Measurements from ENCODE around the gene WDR1. TPM values are rescaled to one million over a fixed set of nuclear protein-coding genes. Genes with fewer than 3 reads are reported as not detected.
"Not testable (repeated sequence)": the region's sequence is repeated elsewhere in the genome, so short reads cannot be mapped to it uniquely, and the experiment has no call there.

WDR1 gene
- total RNA-seq, 4 donors from 2014 or later = 196 to 268 (median 246) TPM

- intact Hi-C loops (cut with DNase I; ENCODE audit: low total_unique reads) = no loop called here
- H3K4me3 ChIP-seq = no peak overlapping the region
- no peaks in the 10 kb centered on the region for H3K4me1 ChIP-seq
- H3K9me3 ChIP-seq = no peaks in the 10 kb centered on the region
- no peak overlapping the region for H3K27ac ChIP-seq
- WGBS, 2 donors (ENCODE audit: low coverage in 1 of 2) = 83% methylated on average over 5 of the region's 10 CpGs; no CpG with 5 or more reads in 1 of the 2 donors
- no peaks in the 10 kb centered on the region for H3K36me3 ChIP-seq
- H3K27me3 ChIP-seq = no peaks in the 10 kb centered on the region
- in situ Hi-C loops (cut with MboI; ENCODE audit: low pct_ligation_motif_present in 1 of 4, low pct_unique_long_range_greater_than_20kb in 1 of 4, low sequenced_read_pairs in 3 of 4) = no loop called here
- no peak for DNase-seq
- TF ChIP-seq POLR2A (IDR thresholded peaks at IDR 0.05) (no peak), EP300 (IDR thresholded peaks at IDR 0.05; ENCODE audit: low read depth) (no peak)
Observed at GRCh38 chr4:10131202-10131601, 14.6 kb upstream of the WDR1 start.

DNA sequence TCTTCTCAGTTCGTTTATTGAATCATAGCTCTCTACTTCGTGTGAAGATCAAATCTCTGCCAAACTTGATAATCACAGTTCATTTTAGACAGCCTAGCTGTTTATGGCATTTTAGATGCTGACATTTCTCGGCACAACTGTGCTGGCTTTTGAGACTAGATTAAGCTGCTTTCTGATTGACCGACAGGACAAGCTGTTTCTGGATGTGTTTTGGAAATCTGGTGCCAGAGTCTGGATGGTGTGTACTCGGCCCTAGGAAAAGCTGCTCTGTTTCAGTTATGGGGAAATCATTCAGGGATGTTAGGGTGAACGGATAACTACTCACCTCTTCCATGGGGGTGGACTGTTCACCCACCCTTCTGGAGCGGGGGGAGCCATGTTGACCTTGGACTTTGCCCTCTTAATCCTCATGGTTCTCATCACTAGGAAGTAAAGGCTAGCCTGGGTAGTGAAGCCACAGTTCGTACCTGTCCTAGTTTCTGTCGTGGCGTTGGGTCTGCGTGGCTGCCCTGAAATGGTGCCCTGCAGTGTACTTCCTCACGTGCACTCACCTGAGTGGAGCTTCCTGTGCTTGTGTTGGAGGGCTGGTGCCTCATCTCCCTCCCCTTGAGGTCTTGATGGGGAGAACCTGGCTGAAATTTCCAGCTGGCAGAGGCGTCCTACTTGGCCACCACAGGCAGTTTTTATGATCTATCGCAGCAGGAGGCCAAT is 13.7 kb upstream of the WDR1 start:
- 63 to 70% methylated on average over 5 to 14 of the region's 14 CpGs for WGBS, 2 donors (ENCODE audit: low coverage in 1 of 2)
- H3K36me3 ChIP-seq = no peaks in the 10 kb centered on the region
- H3K4me1 ChIP-seq = no peaks in the 10 kb centered on the region
- no peak for DNase-seq
- intact Hi-C loops (cut with DNase I; ENCODE audit: low total_unique reads) (no loop called here), in situ Hi-C loops (cut with MboI; ENCODE audit: low pct_ligation_motif_present in 1 of 4, low pct_unique_long_range_greater_than_20kb in 1 of 4, low sequenced_read_pairs in 3 of 4) (no loop called here)
- no peaks in the 10 kb centered on the region for H3K27me3 ChIP-seq
- H3K9me3 ChIP-seq = no peaks in the 10 kb centered on the region
- TF ChIP-seq POLR2A (IDR thresholded peaks at IDR 0.05) (no peak), POLR2AphosphoS5 (IDR thresholded peaks at IDR 0.05) (no peak), EP300 (IDR thresholded peaks at IDR 0.05; ENCODE audit: low read depth) (no peak)
- TF ChIP-seq, protein P1, sequence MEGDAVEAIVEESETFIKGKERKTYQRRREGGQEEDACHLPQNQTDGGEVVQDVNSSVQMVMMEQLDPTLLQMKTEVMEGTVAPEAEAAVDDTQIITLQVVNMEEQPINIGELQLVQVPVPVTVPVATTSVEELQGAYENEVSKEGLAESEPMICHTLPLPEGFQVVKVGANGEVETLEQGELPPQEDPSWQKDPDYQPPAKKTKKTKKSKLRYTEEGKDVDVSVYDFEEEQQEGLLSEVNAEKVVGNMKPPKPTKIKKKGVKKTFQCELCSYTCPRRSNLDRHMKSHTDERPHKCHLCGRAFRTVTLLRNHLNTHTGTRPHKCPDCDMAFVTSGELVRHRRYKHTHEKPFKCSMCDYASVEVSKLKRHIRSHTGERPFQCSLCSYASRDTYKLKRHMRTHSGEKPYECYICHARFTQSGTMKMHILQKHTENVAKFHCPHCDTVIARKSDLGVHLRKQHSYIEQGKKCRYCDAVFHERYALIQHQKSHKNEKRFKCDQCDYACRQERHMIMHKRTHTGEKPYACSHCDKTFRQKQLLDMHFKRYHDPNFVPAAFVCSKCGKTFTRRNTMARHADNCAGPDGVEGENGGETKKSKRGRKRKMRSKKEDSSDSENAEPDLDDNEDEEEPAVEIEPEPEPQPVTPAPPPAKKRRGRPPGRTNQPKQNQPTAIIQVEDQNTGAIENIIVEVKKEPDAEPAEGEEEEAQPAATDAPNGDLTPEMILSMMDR (IDR thresholded peaks at IDR 0.05) = no peak
- no peak overlapping the region for H3K4me3 ChIP-seq
- no peak overlapping the region for H3K27ac ChIP-seq

DNA sequence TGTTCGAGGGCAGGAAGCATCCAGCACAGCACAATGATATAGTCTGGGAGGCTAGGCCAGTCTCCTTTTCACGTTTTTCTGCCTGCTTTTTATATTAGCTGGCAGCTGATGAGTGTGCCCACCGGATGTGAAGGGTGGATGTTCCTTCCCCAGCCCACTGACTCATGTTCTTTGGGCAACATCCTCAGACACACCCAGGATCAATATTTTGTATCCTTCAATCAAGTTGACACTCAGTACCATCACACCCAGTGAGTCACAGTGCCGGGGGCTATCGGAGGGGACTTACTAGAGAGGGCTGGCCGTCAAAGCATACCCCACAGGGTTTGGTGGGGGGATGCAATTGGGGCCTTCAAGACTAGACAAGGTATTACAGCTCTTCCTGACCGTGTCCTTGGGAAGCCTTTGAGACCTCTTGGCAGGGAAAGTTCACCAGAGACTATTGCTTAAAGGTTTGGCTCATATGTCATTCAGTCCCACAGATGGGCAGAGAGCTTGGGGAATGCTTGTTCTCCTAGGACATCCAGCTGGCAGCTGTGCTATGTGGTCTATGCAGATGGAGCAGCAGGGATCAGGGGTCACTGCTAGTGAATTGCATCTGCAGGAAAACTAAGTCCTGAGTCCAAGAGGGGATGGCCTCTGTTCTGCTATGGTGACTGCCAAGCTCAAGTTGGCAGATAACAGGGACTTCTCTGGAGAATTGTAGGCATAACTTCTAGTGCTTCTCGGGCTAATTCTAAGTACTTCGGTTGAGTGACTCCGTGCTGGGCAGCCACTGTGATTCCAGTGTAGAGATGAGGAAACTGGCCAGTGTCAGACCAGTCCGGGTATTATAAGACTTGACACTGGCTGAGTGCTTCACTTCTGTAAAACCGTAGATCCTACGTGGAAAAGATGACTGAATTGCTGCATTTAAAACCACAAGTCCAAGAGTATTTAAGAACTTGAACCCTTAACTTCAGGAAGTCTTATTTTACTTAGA is 12.9 kb upstream of the WDR1 start:
- H3K9me3 ChIP-seq = no peaks in the 10 kb centered on the region
- in situ Hi-C loops (cut with MboI; ENCODE audit: low pct_ligation_motif_present in 1 of 4, low pct_unique_long_range_greater_than_20kb in 1 of 4, low sequenced_read_pairs in 3 of 4) = no loop called here
- no peak overlapping the region for H3K27ac ChIP-seq
- H3K4me3 ChIP-seq = no peak overlapping the region
- H3K27me3 ChIP-seq = no peaks in the 10 kb centered on the region
- intact Hi-C loops (cut with DNase I; ENCODE audit: low total_unique reads) = no loop called here
- WGBS, 2 donors (ENCODE audit: low coverage in 1 of 2) = 70 to 85% methylated on average over 3 to 13 of the region's 13 CpGs
- no peaks in the 10 kb centered on the region for H3K36me3 ChIP-seq
- TF ChIP-seq EP300 (IDR thresholded peaks at IDR 0.05; ENCODE audit: low read depth) = no peak
- TF ChIP-seq POLR2A (IDR thresholded peaks at IDR 0.05) = no peak
- no peak for TF ChIP-seq POLR2AphosphoS5 (IDR thresholded peaks at IDR 0.05)
- TF ChIP-seq, protein P1 (IDR thresholded peaks at IDR 0.05) = no peak
- no peak for DNase-seq
- no peaks in the 10 kb centered on the region for H3K4me1 ChIP-seq

GRCh38 chr4:10128761-10129160 is 12.2 kb upstream of the WDR1 start:
- Histone ChIP-seq H3K36me3 (no peaks in the 10 kb centered on the region), H3K4me3 (no peak overlapping the region), H3K27ac (no peak overlapping the region), H3K4me1 (peaks cover 0 to 3% (median 0%) of the 10 kb centered on the region in 4 donors), H3K27me3 (no peaks in the 10 kb centered on the region), H3K9me3 (no peaks in the 10 kb centered on the region)
- WGBS, 2 donors (ENCODE audit: low coverage in 1 of 2) = 51 to 71% methylated on average over 2 of the region's 2 CpGs
- in situ Hi-C loops (cut with MboI; ENCODE audit: low pct_ligation_motif_present in 1 of 4, low pct_unique_long_range_greater_than_20kb in 1 of 4, low sequenced_read_pairs in 3 of 4) = no loop called here
- no peak for DNase-seq
- TF ChIP-seq EP300 (IDR thresholded peaks at IDR 0.05; ENCODE audit: low read depth) (no peak), POLR2AphosphoS5 (IDR thresholded peaks at IDR 0.05) (no peak), POLR2A (IDR thresholded peaks at IDR 0.05) (no peak)
- TF ChIP-seq, protein P1 (IDR thresholded peaks at IDR 0.05) = no peak
- intact Hi-C loops (cut with DNase I; ENCODE audit: low total_unique reads) = no loop called here

DNA sequence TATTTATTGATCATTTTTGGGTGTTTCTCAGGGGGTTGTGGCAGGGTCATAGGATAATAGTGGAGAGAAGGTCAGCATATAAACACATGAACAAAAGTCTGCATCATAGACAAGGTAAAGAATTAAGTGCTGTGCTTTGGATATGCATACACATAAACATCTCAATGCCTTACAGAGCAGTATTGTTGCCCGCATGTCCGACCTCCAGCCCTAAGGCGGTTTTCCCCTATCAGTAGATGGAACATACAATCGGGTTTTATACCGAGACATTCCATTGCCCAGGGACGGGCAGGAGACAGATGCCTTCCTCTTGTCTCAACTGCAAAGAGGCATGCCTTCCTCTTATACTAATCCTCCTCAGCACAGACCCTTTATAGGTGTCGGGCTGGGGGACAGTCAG is 10.9 kb upstream of the WDR1 start:
- 89% methylated on average over 7 of the region's 7 CpGs; no CpG with 5 or more reads in 1 of the 2 donors for WGBS, 2 donors (ENCODE audit: low coverage in 1 of 2)
- DNase-seq; in situ Hi-C loops (cut with MboI; ENCODE audit: low pct_ligation_motif_present in 1 of 4, low pct_unique_long_range_greater_than_20kb in 1 of 4, low sequenced_read_pairs in 3 of 4); H3K36me3 ChIP-seq; intact Hi-C loops (cut with DNase I; ENCODE audit: low total_unique reads); H3K9me3 ChIP-seq; H3K27ac ChIP-seq; H3K27me3 ChIP-seq; H3K4me3 ChIP-seq: not testable (repeated sequence)
- H3K4me1 ChIP-seq = peaks cover 0 to 10% (median 1%) of the 10 kb centered on the region in 4 donors

Measured in transverse colon (tissue), 4 donors.